Measurements from ENCODE around the gene TLCD1. TPM values are rescaled to one million over a fixed set of nuclear protein-coding genes. Genes with fewer than 3 reads are reported as not detected.

Gene TLCD1
- total and polyA plus RNA-seq, 2 of the 8 experiments (the other 6 are each of a cell fraction or from before 2014, with no cell fraction given), result 40.7 to 128 TPM

DNA sequence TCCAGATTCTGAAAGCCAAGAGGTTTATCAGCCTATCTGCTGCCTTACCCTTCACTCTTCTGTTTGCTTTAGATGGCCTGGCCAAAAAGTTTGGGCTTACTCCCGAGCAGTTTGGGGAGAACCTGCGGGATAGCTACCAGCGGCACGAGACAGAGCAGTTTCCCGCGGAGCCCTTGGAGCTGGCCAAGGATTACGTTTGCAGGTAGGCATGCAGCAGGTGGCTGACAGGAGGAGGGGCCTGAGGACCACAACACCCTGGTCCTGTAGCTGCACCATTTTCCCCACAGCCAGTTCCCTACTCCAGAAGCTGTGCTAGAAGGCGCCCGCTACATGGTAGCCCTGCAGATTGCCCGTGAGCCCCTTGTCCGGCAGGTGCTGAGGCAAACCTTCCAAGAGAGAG is 43.4 kb downstream of the TLCD1 start:
- Histone ChIP-seq H4K20me1 (replicated peaks in 1 of 2; ENCODE audit: control insufficient read depth in 1 of 2, insufficient read depth in 2 of 2, low read length in 2 of 2) (peaks cover 0 to 9% of the 10 kb centered on the region in 2 experiments), H3K9ac (replicated peaks in 1 of 4; ENCODE audit: extremely low read depth in 1 of 4, low read depth in 3 of 4, low read length in 3 of 4) (no peak overlapping the region), H2BK5ac (ENCODE audit: low read depth, low read length) (no peak overlapping the region), H2BK20ac (ENCODE audit: low read length) (no peak overlapping the region), H4K5ac (ENCODE audit: insufficient read length, low read depth, low read length) (no peak overlapping the region), H2BK15ac (ENCODE audit: low read length) (no peak overlapping the region), H3K36me3 (ENCODE audit: control insufficient read depth in 2 of 4, insufficient read depth in 4 of 4, low read length in 3 of 4) (peaks cover 49 to 92% (median 81%) of the 10 kb centered on the region in 4 experiments), H3K23me2 (ENCODE audit: low read depth, low read length) (no peaks in the 10 kb centered on the region), H4K91ac (replicated peaks; ENCODE audit: insufficient read length, low read length) (no peak overlapping the region), H3K4me3 (ENCODE audit: extremely low read depth in 1 of 4, insufficient read depth in 2 of 4, low read depth in 3 of 4, low read length in 4 of 4) (no peak overlapping the region), H4K8ac (ENCODE audit: extremely low read depth, insufficient read depth, low read length) (no peak overlapping the region), H3K56ac (replicated peaks; ENCODE audit: insufficient read length, low read depth, low read length) (no peak overlapping the region), H3K14ac (ENCODE audit: insufficient read length) (no peak overlapping the region), H2BK12ac (ENCODE audit: low read depth, low read length) (no peak overlapping the region), H3K23ac (ENCODE audit: insufficient read length) (no peak overlapping the region), H3K4ac (replicated peaks; ENCODE audit: insufficient read length, low read depth, low read length) (no peak overlapping the region), H2BK120ac (replicated peaks; ENCODE audit: low read depth, low read length) (no peak overlapping the region), H3K79me1 (ENCODE audit: low read depth, low read length) (no peaks in the 10 kb centered on the region), H3K27me3 (replicated peaks in 1 of 4; ENCODE audit: control insufficient read depth in 3 of 4, extremely low read depth in 1 of 4, insufficient read depth in 3 of 4, low read length in 3 of 4) (no peaks in the 10 kb centered on the region), H3K79me2 (ENCODE audit: control insufficient read depth in 1 of 2, insufficient read depth in 2 of 2, low read length in 2 of 2) (no peaks in the 10 kb centered on the region), H3K18ac (ENCODE audit: extremely low read depth, low read length) (no peak overlapping the region), H2AK5ac (ENCODE audit: low read depth, low read length) (no peak overlapping the region), H3K4me2 (ENCODE audit: insufficient read depth in 1 of 2, low read depth in 2 of 2, low read length in 2 of 2) (no peak overlapping the region), H3K27ac (ENCODE audit: low read depth, low read length) (no peak overlapping the region), H3K4me1 (replicated peaks in 1 of 4; ENCODE audit: control insufficient read depth in 3 of 4, insufficient read depth in 4 of 4, low read length in 3 of 4) (no peaks in the 10 kb centered on the region), H3K9me3 (ENCODE audit: insufficient read depth in 2 of 2, low read depth in 1 of 2, low read length in 1 of 2) (no peaks in the 10 kb centered on the region), H2AFZ (ENCODE audit: low read length) (no peak overlapping the region)
- ChIA-PET POLR2A (ENCODE audit: partially characterized antibody) (interaction anchor here (0.7 to 3.9 kb wide), 10 partner anchors 11 to 105 kb away, joined by 3 to 16 read pairs (median 5); no protein-coding TSS in a partner anchor), CTCF (ENCODE audit: partially characterized antibody) (interaction anchor here (0.7 to 1.4 kb wide), 3 partner anchors 12 to 78 kb away, joined by 3 to 4 read pairs (median 3); no protein-coding TSS in a partner anchor)
- FAIRE-seq, result no peak
- WGBS, 2 experiments (ENCODE audit: extremely low coverage in 1 of 2, insufficient coverage in 1 of 2, insufficient read length in 1 of 2, insufficient replicate concordance in 2 of 2, low coverage in 1 of 2, low lambda C conversion rate in 2 of 2, missing lambda C conversion rate in 1 of 2), result 96% methylated on average over 11 of the region's 11 CpGs; no CpG with 5 or more reads in 1 of the 2 experiments
- no peak for DNase-seq (ENCODE audit: low read depth in 1 of 2, low spot score in 2 of 2)
- TF ChIP-seq MAFK (IDR thresholded peaks at IDR 0.05; ENCODE audit: low read depth, low read length) (no peak), SP4 (IDR thresholded peaks at IDR 0.05; ENCODE audit: low read length) (no peak), SIN3A (conservative IDR thresholded peaks at IDR 0.05 in 1 of 2, IDR thresholded peaks at IDR 0.05 in 1 of 2; ENCODE audit: low read depth in 1 of 2, low read length in 2 of 2) (no peak), JUND (IDR thresholded peaks at IDR 0.05; ENCODE audit: low read length) (no peak), CHD2 (IDR thresholded peaks at IDR 0.05; ENCODE audit: low read length) (no peak), RNF2 (IDR thresholded peaks at IDR 0.05; ENCODE audit: borderline replicate concordance, low read depth, low read length, missing control alignments, poor library complexity, severe bottlenecking) (no peak), ATF3 (IDR thresholded peaks at IDR 0.05; ENCODE audit: insufficient read depth, low read depth, low read length) (no peak), POLR2AphosphoS5 (IDR thresholded peaks at IDR 0.05; ENCODE audit: low read depth, low read length) (no peak), CBX8 (IDR thresholded peaks at IDR 0.05; ENCODE audit: borderline replicate concordance, low read depth, low read length) (no peak), CHD1 (IDR thresholded peaks at IDR 0.05; ENCODE audit: low read depth, low read length) (no peak), CREB1 (IDR thresholded peaks at IDR 0.05) (no peak), SIRT6 (IDR thresholded peaks at IDR 0.05; ENCODE audit: low read length) (no peak), CBX5 (IDR thresholded peaks at IDR 0.05; ENCODE audit: low read depth, low read length) (no peak), RFX5 (IDR thresholded peaks at IDR 0.05; ENCODE audit: borderline replicate concordance, low read depth, low read length) (no peak), SP1 (IDR thresholded peaks at IDR 0.05; ENCODE audit: low read depth, low read length) (no peak)
